HG03571 (cell line): ENCODE data around the gene CD72.
"Not testable (repeated sequence)": the region's sequence is repeated elsewhere in the genome, so short reads cannot be mapped to it uniquely, and the experiment has no call there.

Experiments
- ATAC-seq: cut with Tn5 transposase; IDR thresholded peaks from one replicate; pipeline ENCODE4 v1.9.1; 2021; ENCODE audit not compliant: unreplicated experiment

CD72 gene

GRCh38 chr9:35593581-35593980 lies 24.6 kb downstream of the CD72 start:
- no peak for ATAC-seq

- ATAC-seq: not testable (repeated sequence)
Observed at GRCh38 chr9:35588506-35588905, 29.7 kb downstream of the CD72 start.

- ATAC-seq: not testable (repeated sequence)
Observed at GRCh38 chr9:35584681-35585080, 33.5 kb downstream of the CD72 start.

- not testable (repeated sequence) for ATAC-seq
Observed at GRCh38 chr9:35583521-35583920, 34.7 kb downstream of the CD72 start.

- ATAC-seq: not testable (repeated sequence)
Observed at GRCh38 chr9:35579659-35580227, 38.5 kb downstream of the CD72 start.

- no peak for ATAC-seq
Observed at GRCh38 chr9:35579130-35579529, 39.1 kb downstream of the CD72 start.

GRCh38 chr9:35577486-35577885 lies 40.7 kb downstream of the CD72 start:
- no peak for ATAC-seq

GRCh38 chr9:35575478-35575877 lies 42.7 kb downstream of the CD72 start:
- ATAC-seq: no peak

- no peak for ATAC-seq
Observed at GRCh38 chr9:35574578-35575122, 43.6 kb downstream of the CD72 start.

GRCh38 chr9:35570709-35571504 lies 47.3 kb downstream of the CD72 start:
- no peak for ATAC-seq

GRCh38 chr9:35569206-35569605 lies 49.0 kb downstream of the CD72 start:
- ATAC-seq: no peak

GRCh38 chr9:35568196-35568595 lies 50.0 kb downstream of the CD72 start:
- ATAC-seq: no peak

GRCh38 chr9:35566417-35566816 lies 51.8 kb downstream of the CD72 start:
- ATAC-seq: no peak

GRCh38 chr9:35564658-35565061 lies 53.6 kb downstream of the CD72 start:
- no peak for ATAC-seq

- no peak for ATAC-seq
Observed at GRCh38 chr9:35563791-35564197, 54.4 kb downstream of the CD72 start.

- no peak for ATAC-seq
Observed at GRCh38 chr9:35562895-35563780, 55.1 kb downstream of the CD72 start.

GRCh38 chr9:35561468-35562261 lies 56.5 kb downstream of the CD72 start:
- ATAC-seq: no peak

GRCh38 chr9:35560625-35561337 lies 57.4 kb downstream of the CD72 start:
- ATAC-seq: no peak
